Fibroblast of peridontal ligament (primary cell): ENCODE measurements around the gene CGB3.
"Not testable (repeated sequence)": the region's sequence is repeated elsewhere in the genome, so short reads cannot be mapped to it uniquely, and the experiment has no call there.

Source experiments
- DNase-seq: peaks from one replicate; pipeline ENCODE4 v3.0.0-alpha.2; 2010; ENCODE audit errors: extremely low read depth

The CGB3 gene

GRCh38 chr19:49042666-49043065 lies 18.5 kb upstream of the CGB3 start:
- not testable (repeated sequence) for DNase-seq

- no peak for DNase-seq
These were observed 18.0 kb upstream of the CGB3 start for GRCh38 chr19:49042177-49042576.

- not testable (repeated sequence) for DNase-seq
These were observed 15.6 kb upstream of the CGB3 start for GRCh38 chr19:49039736-49040135.

- DNase-seq, result not testable (repeated sequence)
These were observed 14.6 kb upstream of the CGB3 start for GRCh38 chr19:49038557-49039276.

GRCh38 chr19:49038111-49038510 lies 14.0 kb upstream of the CGB3 start:
- DNase-seq, result not testable (repeated sequence)

GRCh38 chr19:49036815-49037214 lies 12.7 kb upstream of the CGB3 start, which contains the start of gene CGB1:
Gene CGB1 (minus strand): TSS chr19:49036895. CDS start chr19:49036711, 184 bp downstream.
- DNase-seq, result not testable (repeated sequence)

- not testable (repeated sequence) for DNase-seq
These were observed 7.6 kb upstream of the CGB3 start, which contains the start of gene CGB2 for GRCh38 chr19:49031642-49032301. Gene CGB2 (plus strand): TSS chr19:49031890. CDS start chr19:49032096, 206 bp downstream.

- not testable (repeated sequence) for DNase-seq
These were observed 6.2 kb upstream of the CGB3 start for GRCh38 chr19:49030323-49030722.

- DNase-seq, result not testable (repeated sequence)
These were observed 5.6 kb upstream of the CGB3 start for GRCh38 chr19:49029749-49030148.

GRCh38 chr19:49028686-49029085 lies 4.6 kb upstream of the CGB3 start:
- not testable (repeated sequence) for DNase-seq

GRCh38 chr19:49025599-49025998 lies 1.5 kb upstream of the CGB3 start:
- DNase-seq, result not testable (repeated sequence)

GRCh38 chr19:49025088-49025487 lies 955 bp upstream of the CGB3 start:
- not testable (repeated sequence) for DNase-seq

- no peak for DNase-seq
These were observed 2.0 kb downstream of the CGB3 start for GRCh38 chr19:49022116-49022515.

- DNase-seq, result peak; percentile 7
These were observed 2.9 kb downstream of the CGB3 start for GRCh38 chr19:49020931-49021895.

- DNase-seq, result no peak
These were observed 3.8 kb downstream of the CGB3 start for GRCh38 chr19:49020342-49020741.

GRCh38 chr19:49019242-49019932 lies 4.7 kb downstream of the CGB3 start:
- peak; percentile 11 for DNase-seq

GRCh38 chr19:49018388-49019241 lies 5.5 kb downstream of the CGB3 start:
- DNase-seq, result peak; percentile 2

GRCh38 chr19:49017666-49018351 lies 6.3 kb downstream of the CGB3 start:
- peak; percentile 34 for DNase-seq

GRCh38 chr19:49017041-49017665 lies 7.0 kb downstream of the CGB3 start, which contains the start of gene LHB:
Gene LHB (minus strand): TSS chr19:49017091. CDS start chr19:49017081, 10 bp downstream.
- no peak for DNase-seq
